ENCODE data around the gene TSC2.

TSC2 gene

DNA sequence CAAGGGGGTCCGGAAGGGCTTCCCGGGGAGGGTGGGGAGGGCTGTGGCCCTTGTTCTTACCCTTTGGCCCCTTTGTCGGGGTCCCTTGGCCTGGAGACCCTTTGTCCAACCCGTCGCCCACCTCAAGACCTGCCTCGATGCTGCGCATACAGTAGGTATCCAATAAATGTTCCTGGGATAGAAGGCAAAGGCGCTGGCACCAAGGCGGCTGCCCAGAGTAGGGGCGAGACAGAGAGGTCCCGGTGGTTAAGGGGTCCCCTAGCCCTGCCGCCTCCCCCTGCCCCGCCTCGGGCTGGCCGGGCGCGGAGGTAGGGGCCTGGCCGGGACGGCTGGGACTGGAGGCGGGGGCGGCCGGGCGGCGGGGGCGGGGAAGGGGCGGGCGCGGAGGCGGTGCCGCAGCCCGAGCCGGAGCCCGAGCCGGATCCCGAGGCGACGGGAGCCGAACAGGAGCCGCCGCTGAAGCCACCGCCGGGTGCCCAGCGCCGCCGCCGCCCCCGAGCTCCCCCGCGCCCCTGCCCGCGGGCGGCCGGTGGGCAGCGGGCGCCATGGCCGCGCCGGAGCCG, 21.2 kb upstream of the TSC2 start, which contains the start of gene NHERF2:
Gene NHERF2 (plus strand): TSS at position 442 of the 563 bp plus-strand sequence. CDS start 104 bp downstream, at position 546.
- DNase-seq (ENCODE audit: low read depth), result peak; percentile 46
- no peak within 1 kb of the TSS for H3K4me3 ChIP-seq (ENCODE audit: low read depth, low read length)
- TF ChIP-seq, protein P1, sequence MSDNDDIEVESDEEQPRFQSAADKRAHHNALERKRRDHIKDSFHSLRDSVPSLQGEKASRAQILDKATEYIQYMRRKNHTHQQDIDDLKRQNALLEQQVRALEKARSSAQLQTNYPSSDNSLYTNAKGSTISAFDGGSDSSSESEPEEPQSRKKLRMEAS (IDR thresholded peaks at IDR 0.05; ENCODE audit: low read depth, low read length), result no peak
- no peak for TF ChIP-seq POLR2A (IDR thresholded peaks at IDR 0.05; ENCODE audit: extremely low read depth, insufficient read length)
- TF ChIP-seq MYC (IDR thresholded peaks at IDR 0.05; ENCODE audit: low read depth, low read length), result no peak
- TF ChIP-seq, protein P2, sequence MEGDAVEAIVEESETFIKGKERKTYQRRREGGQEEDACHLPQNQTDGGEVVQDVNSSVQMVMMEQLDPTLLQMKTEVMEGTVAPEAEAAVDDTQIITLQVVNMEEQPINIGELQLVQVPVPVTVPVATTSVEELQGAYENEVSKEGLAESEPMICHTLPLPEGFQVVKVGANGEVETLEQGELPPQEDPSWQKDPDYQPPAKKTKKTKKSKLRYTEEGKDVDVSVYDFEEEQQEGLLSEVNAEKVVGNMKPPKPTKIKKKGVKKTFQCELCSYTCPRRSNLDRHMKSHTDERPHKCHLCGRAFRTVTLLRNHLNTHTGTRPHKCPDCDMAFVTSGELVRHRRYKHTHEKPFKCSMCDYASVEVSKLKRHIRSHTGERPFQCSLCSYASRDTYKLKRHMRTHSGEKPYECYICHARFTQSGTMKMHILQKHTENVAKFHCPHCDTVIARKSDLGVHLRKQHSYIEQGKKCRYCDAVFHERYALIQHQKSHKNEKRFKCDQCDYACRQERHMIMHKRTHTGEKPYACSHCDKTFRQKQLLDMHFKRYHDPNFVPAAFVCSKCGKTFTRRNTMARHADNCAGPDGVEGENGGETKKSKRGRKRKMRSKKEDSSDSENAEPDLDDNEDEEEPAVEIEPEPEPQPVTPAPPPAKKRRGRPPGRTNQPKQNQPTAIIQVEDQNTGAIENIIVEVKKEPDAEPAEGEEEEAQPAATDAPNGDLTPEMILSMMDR (IDR thresholded peaks at IDR 0.05; ENCODE audit: low read depth, low read length), result no peak

DNA sequence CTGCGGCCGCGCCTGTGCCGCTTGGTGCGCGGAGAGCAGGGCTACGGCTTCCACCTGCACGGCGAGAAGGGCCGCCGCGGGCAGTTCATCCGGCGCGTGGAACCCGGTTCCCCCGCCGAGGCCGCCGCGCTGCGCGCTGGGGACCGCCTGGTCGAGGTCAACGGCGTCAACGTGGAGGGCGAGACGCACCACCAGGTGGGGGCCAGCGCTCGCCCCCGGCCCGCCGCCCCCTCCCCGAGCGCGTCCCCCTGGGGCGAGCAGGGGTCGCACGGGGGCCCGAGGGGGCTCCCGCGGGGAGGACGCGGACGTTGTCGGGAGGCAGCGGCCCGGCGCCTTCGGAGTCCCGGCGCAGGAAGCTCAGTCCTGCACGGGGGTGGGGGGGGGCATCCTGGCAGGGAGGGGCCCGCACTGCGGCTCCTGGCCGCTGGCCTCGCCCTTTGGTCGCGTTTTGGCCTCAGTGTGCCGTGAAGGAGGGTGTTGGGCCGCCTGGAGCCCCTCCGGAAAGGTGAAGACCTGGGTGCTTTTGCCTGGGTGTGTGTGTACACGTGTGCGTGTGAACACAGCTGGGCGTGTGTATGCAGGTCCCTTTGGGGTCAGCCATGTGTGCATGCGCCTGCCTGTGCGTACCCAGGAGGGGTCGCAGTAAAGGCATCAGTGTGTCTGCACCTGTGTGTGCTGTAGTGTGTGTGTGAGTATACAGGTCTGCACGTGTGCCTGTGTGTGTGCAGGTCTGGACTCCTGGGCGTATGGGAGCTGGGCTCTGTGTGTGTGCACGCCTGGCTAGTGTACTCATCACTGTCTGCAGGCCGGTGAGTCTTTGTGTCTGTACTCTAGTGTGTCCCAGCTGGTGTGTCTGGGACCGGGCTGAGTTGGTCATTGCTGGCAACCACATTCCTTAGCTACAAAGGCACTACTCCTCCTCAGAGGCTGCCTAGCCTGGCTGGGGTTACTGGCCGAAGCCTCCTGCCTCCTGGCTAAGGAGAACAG, 20.5 kb upstream of the TSC2 start:
- no peak for DNase-seq (ENCODE audit: low read depth)

DNA sequence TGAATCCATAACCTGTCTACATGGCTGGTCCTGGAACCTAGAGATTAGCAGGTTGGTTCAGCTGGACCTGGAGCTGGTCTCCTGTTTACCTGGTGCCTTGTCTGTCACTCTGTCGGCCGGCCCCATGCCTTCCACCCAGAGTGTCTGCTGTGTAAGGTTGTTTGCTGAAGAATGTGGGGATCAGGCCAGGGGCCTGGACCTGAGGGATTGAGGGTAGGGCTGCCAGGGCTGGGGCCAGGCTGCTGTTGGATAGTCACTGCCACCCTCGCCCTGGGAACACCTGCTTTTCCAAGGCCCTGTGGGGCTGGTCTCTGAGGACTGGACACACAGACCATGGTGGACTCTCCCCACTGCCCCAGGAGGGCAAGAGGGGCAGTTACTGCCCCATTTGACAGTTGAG, 19.6 kb upstream of the TSC2 start:
- no peak overlapping the region for H3K4me3 ChIP-seq (ENCODE audit: low read depth, low read length)
- TF ChIP-seq, protein P1 (IDR thresholded peaks at IDR 0.05; ENCODE audit: low read depth, low read length), result no peak
- TF ChIP-seq MYC (IDR thresholded peaks at IDR 0.05; ENCODE audit: low read depth, low read length), result no peak
- TF ChIP-seq POLR2A (IDR thresholded peaks at IDR 0.05; ENCODE audit: extremely low read depth, insufficient read length), result no peak
- TF ChIP-seq, protein P2 (IDR thresholded peaks at IDR 0.05; ENCODE audit: low read depth, low read length), result no peak
- DNase-seq (ENCODE audit: low read depth), result no peak

More for the DNA sequence above, 20.5 kb upstream of the TSC2 start:
- TF ChIP-seq, protein P1 (IDR thresholded peaks at IDR 0.05; ENCODE audit: low read depth, low read length), result no peak
- TF ChIP-seq MYC (IDR thresholded peaks at IDR 0.05; ENCODE audit: low read depth, low read length) (no peak), POLR2A (IDR thresholded peaks at IDR 0.05; ENCODE audit: extremely low read depth, insufficient read length) (no peak)
- TF ChIP-seq, protein P2 (IDR thresholded peaks at IDR 0.05; ENCODE audit: low read depth, low read length), result no peak
- no peak overlapping the region for H3K4me3 ChIP-seq (ENCODE audit: low read depth, low read length)

DNA sequence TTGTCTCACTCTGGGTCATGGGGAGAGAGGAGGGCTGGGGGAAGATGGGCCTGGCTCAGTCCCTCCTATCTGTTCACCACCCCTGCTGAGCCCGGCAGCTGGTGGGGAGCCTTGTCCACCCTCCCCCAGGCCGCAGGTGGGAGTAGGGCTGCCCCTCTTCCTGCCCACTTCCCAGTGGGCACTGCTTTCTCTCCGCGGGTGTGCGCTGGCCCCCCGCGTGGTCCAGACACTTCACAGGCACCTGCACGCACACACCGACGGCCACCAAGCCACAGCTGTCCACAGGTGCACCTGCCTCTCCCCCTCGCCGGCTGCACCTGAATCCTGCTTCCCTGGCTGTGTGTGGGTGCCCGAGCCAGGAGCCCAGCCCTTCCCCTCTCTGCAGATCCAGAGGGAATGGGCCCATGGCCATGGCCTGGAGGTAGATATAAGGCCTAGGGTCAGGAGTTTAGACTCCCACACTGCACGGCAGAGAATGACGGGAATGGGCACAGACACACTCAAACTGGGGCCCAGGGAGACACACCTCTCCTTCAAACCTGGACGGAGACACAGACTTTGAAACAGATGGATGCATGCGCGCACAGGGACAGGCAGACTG, 19.1 kb upstream of the TSC2 start:
- H3K4me3 ChIP-seq (ENCODE audit: low read depth, low read length), result no peak overlapping the region
- TF ChIP-seq, protein P2 (IDR thresholded peaks at IDR 0.05; ENCODE audit: low read depth, low read length), result no peak
- TF ChIP-seq POLR2A (IDR thresholded peaks at IDR 0.05; ENCODE audit: extremely low read depth, insufficient read length) (no peak), MYC (IDR thresholded peaks at IDR 0.05; ENCODE audit: low read depth, low read length) (no peak)
- TF ChIP-seq, protein P1 (IDR thresholded peaks at IDR 0.05; ENCODE audit: low read depth, low read length), result no peak
- DNase-seq (ENCODE audit: low read depth), result no peak

DNA sequence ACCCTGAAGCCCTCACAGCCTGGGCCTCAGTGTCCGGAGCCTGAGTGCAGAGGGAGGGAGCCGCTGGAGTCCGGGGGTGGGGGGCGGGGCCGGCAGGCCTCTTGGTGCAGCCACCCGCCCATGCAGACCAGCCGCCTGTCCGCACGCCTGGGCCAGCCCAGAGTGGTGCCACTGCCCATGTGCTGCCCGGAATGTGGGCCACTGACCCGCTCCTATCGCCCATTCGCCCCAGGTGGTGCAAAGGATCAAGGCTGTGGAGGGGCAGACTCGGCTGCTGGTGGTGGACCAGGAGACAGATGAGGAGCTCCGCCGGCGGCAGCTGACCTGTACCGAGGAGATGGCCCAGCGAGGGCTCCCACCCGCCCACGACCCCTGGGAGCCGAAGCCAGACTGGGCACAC, 18.4 kb upstream of the TSC2 start:
- no peak overlapping the region for H3K4me3 ChIP-seq (ENCODE audit: low read depth, low read length)
- DNase-seq (ENCODE audit: low read depth), result no peak
- TF ChIP-seq MYC (IDR thresholded peaks at IDR 0.05; ENCODE audit: low read depth, low read length), result no peak
- no peak for TF ChIP-seq POLR2A (IDR thresholded peaks at IDR 0.05; ENCODE audit: extremely low read depth, insufficient read length)
- TF ChIP-seq, protein P2 (IDR thresholded peaks at IDR 0.05; ENCODE audit: low read depth, low read length), result no peak
- TF ChIP-seq, protein P1 (IDR thresholded peaks at IDR 0.05; ENCODE audit: low read depth, low read length), result no peak
